Measurements from ENCODE around the gene MTG2.

The MTG2 gene

GRCh38 chr20:62168061-62168460 lies 14.8 kb upstream of the MTG2 start:
- ATAC-seq = no peak
- TF ChIP-seq ZNF70 (CRISPR knock-in tag; IDR thresholded peaks at IDR 0.05) (no peak), PATZ1 (CRISPR knock-in tag; IDR thresholded peaks at IDR 0.05; ENCODE audit: borderline replicate concordance) (no peak), ESRRG (CRISPR knock-in tag; IDR thresholded peaks at IDR 0.05) (no peak), ZNF8 (CRISPR knock-in tag; IDR thresholded peaks at IDR 0.05) (no peak), OSR1 (CRISPR knock-in tag; IDR thresholded peaks at IDR 0.05) (no peak), BACH2 (CRISPR knock-in tag; IDR thresholded peaks at IDR 0.05; ENCODE audit: borderline replicate concordance) (no peak), TSHZ2 (CRISPR knock-in tag; IDR thresholded peaks at IDR 0.05) (no peak), GLIS3 (CRISPR knock-in tag; IDR thresholded peaks at IDR 0.05) (no peak), ZFP3 (CRISPR knock-in tag; IDR thresholded peaks at IDR 0.05) (no peak), TCF4 (CRISPR knock-in tag; IDR thresholded peaks at IDR 0.05; ENCODE audit: borderline replicate concordance) (no peak), ARNTL (CRISPR knock-in tag; IDR thresholded peaks at IDR 0.05; ENCODE audit: borderline replicate concordance, low read depth) (no peak), ZNF565 (CRISPR knock-in tag; conservative IDR thresholded peaks at IDR 0.05; ENCODE audit: low read depth) (no peak), ISL1 (CRISPR knock-in tag; IDR thresholded peaks at IDR 0.05) (no peak), ZFP30 (CRISPR knock-in tag; IDR thresholded peaks at IDR 0.05) (no peak)
- TF ChIP-seq, protein P1, sequence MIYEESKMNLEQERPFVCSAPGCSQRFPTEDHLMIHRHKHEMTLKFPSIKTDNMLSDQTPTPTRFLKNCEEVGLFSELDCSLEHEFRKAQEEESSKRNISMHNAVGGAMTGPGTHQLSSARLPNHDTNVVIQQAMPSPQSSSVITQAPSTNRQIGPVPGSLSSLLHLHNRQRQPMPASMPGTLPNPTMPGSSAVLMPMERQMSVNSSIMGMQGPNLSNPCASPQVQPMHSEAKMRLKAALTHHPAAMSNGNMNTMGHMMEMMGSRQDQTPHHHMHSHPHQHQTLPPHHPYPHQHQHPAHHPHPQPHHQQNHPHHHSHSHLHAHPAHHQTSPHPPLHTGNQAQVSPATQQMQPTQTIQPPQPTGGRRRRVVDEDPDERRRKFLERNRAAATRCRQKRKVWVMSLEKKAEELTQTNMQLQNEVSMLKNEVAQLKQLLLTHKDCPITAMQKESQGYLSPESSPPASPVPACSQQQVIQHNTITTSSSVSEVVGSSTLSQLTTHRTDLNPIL (CRISPR knock-in tag; IDR thresholded peaks at IDR 0.05; ENCODE audit: low read depth) = no peak

DNA sequence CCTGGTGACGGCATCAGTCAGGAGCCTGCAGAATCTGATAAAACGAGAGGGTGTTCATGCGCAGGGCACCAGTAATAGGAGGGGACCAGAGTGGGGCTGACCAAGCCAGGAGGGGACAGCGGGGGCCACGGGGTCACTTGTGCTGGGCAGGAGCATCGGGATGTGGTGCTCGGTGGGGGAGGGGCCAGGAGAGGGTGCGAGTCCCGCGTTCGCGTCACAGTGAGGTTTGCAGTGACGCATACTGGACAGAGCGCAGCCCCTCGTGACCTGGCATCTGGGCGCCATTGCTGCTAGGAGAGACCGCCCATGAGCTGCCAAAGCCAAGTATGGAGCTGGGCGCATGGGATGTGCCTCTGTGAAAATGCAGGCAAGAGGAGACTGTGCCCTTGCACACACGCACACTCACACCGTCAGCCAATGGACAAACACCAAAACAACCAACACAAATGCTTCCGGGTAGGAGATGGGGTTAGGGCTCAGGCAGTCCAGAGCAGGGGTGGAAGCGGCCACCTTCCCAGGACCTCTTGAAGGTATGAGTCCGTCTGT lies 13.9 kb upstream of the MTG2 start:
- no peak for ATAC-seq
- no peak for TF ChIP-seq ARNTL (CRISPR knock-in tag; IDR thresholded peaks at IDR 0.05; ENCODE audit: borderline replicate concordance, low read depth)
- no peak for TF ChIP-seq ZNF8 (CRISPR knock-in tag; IDR thresholded peaks at IDR 0.05)
- TF ChIP-seq OSR1 (CRISPR knock-in tag; IDR thresholded peaks at IDR 0.05) = no peak
- TF ChIP-seq POU6F1 (CRISPR knock-in tag; IDR thresholded peaks at IDR 0.05; ENCODE audit: borderline replicate concordance, low read depth) = no peak

DNA sequence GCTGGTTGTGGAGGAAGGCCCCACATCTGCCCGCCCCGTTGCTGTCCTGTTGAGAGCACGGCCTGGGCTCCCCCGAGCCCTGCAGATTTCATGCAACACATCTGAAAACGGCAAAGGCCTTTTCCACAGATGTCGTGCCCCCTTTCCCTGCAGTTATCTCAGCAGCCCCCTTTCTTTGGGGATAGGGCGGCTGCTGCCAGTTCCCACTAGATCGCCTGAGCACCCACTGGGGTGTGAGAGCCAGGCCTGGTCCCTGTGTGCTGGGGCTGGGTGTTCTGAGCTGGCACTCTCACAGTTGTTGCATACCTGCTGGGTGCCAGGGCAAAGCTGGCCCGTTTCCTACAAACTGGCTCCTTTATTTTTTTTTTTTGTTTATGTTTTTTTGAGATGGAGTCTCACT lies 12.3 kb upstream of the MTG2 start:
- ATAC-seq = no peak
- no peak for TF ChIP-seq ISL1 (CRISPR knock-in tag; IDR thresholded peaks at IDR 0.05)
- TF ChIP-seq TCF4 (CRISPR knock-in tag; IDR thresholded peaks at IDR 0.05; ENCODE audit: borderline replicate concordance) = no peak
- no peak for TF ChIP-seq CSDC2 (CRISPR knock-in tag; IDR thresholded peaks at IDR 0.05)
- TF ChIP-seq RARB (CRISPR knock-in tag; IDR thresholded peaks at IDR 0.05) = no peak
- TF ChIP-seq BACH2 (CRISPR knock-in tag; IDR thresholded peaks at IDR 0.05; ENCODE audit: borderline replicate concordance) = no peak
- TF ChIP-seq POU6F1 (CRISPR knock-in tag; IDR thresholded peaks at IDR 0.05; ENCODE audit: borderline replicate concordance, low read depth) = no peak
- TF ChIP-seq OSR1 (CRISPR knock-in tag; IDR thresholded peaks at IDR 0.05) = no peak
- no peak for TF ChIP-seq ESRRG (CRISPR knock-in tag; IDR thresholded peaks at IDR 0.05)
- TF ChIP-seq ZFP3 (CRISPR knock-in tag; IDR thresholded peaks at IDR 0.05) = no peak
- TF ChIP-seq ZC3H10 (CRISPR knock-in tag; IDR thresholded peaks at IDR 0.05) = no peak
- TF ChIP-seq, protein P1 (CRISPR knock-in tag; IDR thresholded peaks at IDR 0.05; ENCODE audit: low read depth) = no peak
- TF ChIP-seq PATZ1 (CRISPR knock-in tag; IDR thresholded peaks at IDR 0.05; ENCODE audit: borderline replicate concordance) = no peak
- TF ChIP-seq ZNF70 (CRISPR knock-in tag; IDR thresholded peaks at IDR 0.05) = no peak
- no peak for TF ChIP-seq ZNF8 (CRISPR knock-in tag; IDR thresholded peaks at IDR 0.05)
- no peak for TF ChIP-seq ZFP30 (CRISPR knock-in tag; IDR thresholded peaks at IDR 0.05)
- TF ChIP-seq, protein P2, sequence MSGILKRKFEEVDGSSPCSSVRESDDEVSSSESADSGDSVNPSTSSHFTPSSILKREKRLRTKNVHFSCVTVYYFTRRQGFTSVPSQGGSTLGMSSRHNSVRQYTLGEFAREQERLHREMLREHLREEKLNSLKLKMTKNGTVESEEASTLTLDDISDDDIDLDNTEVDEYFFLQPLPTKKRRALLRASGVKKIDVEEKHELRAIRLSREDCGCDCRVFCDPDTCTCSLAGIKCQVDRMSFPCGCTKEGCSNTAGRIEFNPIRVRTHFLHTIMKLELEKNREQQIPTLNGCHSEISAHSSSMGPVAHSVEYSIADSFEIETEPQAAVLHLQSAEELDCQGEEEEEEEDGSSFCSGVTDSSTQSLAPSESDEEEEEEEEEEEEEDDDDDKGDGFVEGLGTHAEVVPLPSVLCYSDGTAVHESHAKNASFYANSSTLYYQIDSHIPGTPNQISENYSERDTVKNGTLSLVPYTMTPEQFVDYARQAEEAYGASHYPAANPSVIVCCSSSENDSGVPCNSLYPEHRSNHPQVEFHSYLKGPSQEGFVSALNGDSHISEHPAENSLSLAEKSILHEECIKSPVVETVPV (CRISPR knock-in tag; IDR thresholded peaks at IDR 0.05) = no peak
- no peak for TF ChIP-seq ZNF565 (CRISPR knock-in tag; conservative IDR thresholded peaks at IDR 0.05; ENCODE audit: low read depth)
- no peak for TF ChIP-seq ARNTL (CRISPR knock-in tag; IDR thresholded peaks at IDR 0.05; ENCODE audit: borderline replicate concordance, low read depth)
